Panc1 (cell line): ENCODE results near the gene RGS6. TPM values are rescaled to one million over a fixed set of nuclear protein-coding genes. Genes with fewer than 3 reads are reported as not detected.

Source experiments
- ATAC-seq: fragments of 200-7000 bp; cut with Tn5 transposase; 2 replicates; pipeline ENCODE4 v1.9.1; 2020; ENCODE audit warnings: mild to moderate bottlenecking, moderate library complexity
- BruUV-seq: library from RNA; stranded (reverse); fragments of 400-500 nt; replicated peaks from 2 replicates; lab custom pipeline; 2021; lab: Mats Ljungman, UMichigan
- CTCF ChIA-PET: fragments of 300-600 bp; sonication (Branson Sonifier 250); formaldehyde crosslinking; loops from one replicate; lab custom pipeline; 2022; ENCODE audit warnings: antibody characterized with exemption; lab: Charles Lee
- POLR2A ChIA-PET: fragments of 300-600 bp; sonication (Branson Sonifier 250); formaldehyde crosslinking; loops from one replicate; lab custom pipeline; 2022; ENCODE audit warnings: antibody characterized with exemption; lab: Charles Lee
- DNase-seq: peaks from one replicate; pipeline ENCODE4 v3.0.0-alpha.2; 2010; ENCODE audit warnings: low read depth, low spot score
- H3K27ac ChIP-seq: 2 replicates; pipeline ENCODE4 v1.5.1; 2011; ENCODE audit warnings: mild to moderate bottlenecking, low read length, inconsistent platforms
- H3K27me3 ChIP-seq: fragments of 200-500 bp; sonication (Bioruptor generic); 2 replicates; pipeline ENCODE4 v1.6.0; 2014; ENCODE audit warnings: low read length, inconsistent platforms; ENCODE audit not compliant: control insufficient read depth, insufficient read depth
- H3K36me3 ChIP-seq: fragments of 200-500 bp; sonication (Bioruptor generic); 2 replicates; pipeline ENCODE4 v1.5.1; 2014; ENCODE audit warnings: inconsistent platforms, mild to moderate bottlenecking, low read length, moderate library complexity; ENCODE audit not compliant: control insufficient read depth, insufficient read depth
- H3K4me1 ChIP-seq: 2 replicates; pipeline ENCODE4 v1.5.1; 2011; ENCODE audit warnings: inconsistent platforms, mild to moderate bottlenecking, low read length, moderate library complexity; ENCODE audit not compliant: control insufficient read depth, insufficient read depth
- H3K4me3 ChIP-seq, 2 experiments: 2 replicates each; pipeline ENCODE4 v1.5.1; 2011 to 2012; ENCODE audit warnings: low read depth in 2 of 2, low read length in 2 of 2, mild to moderate bottlenecking in 2 of 2, inconsistent platforms in 1 of 2, moderate library complexity in 1 of 2
- H3K9me3 ChIP-seq: fragments of 200-500 bp; sonication (Bioruptor generic); 2 replicates; pipeline ENCODE4 v1.5.1; 2014; ENCODE audit warnings: low read depth, mild to moderate bottlenecking, inconsistent platforms, low read length, moderate library complexity; ENCODE audit not compliant: control insufficient read depth, insufficient read depth
- CTCF ChIP-seq: fragments of 450-650 bp; IDR thresholded peaks from 2 replicates; pipeline ENCODE4 v1.5.1; 2017; ENCODE audit warnings: mild to moderate bottlenecking
- POLR2AphosphoS5 ChIP-seq: IDR thresholded peaks from 2 replicates; pipeline ENCODE4 v1.6.1; 2012; ENCODE audit warnings: mild to moderate bottlenecking, low read depth, low read length, moderate library complexity
- REST ChIP-seq, 2 experiments: IDR thresholded peaks; 2 replicates each; pipeline ENCODE4 v1.6.1; 2011 to 2012; ENCODE audit warnings: low read depth in 2 of 2, control low read depth in 1 of 2, low read length in 1 of 2, mild to moderate bottlenecking in 1 of 2, moderate library complexity in 1 of 2; ENCODE audit not compliant: insufficient read depth in 1 of 2
- SIN3A ChIP-seq: IDR thresholded peaks from 2 replicates; pipeline ENCODE4 v1.6.1; 2012; ENCODE audit warnings: low read depth, mild to moderate bottlenecking, low read length, moderate library complexity, borderline replicate concordance; ENCODE audit not compliant: insufficient read depth
- TCF7L2 ChIP-seq: IDR thresholded peaks from 2 replicates; pipeline ENCODE4 v1.6.1; 2011; ENCODE audit warnings: mild to moderate bottlenecking, low read depth, low read length, inconsistent platforms
- in situ Hi-C: cut with HindIII; loops from 2 replicates; pipeline ENCODE4 v1.10.0; 2016; ENCODE audit warnings: low sequenced_read_pairs, low pct_unique_long_range_greater_than_20kb
- intact Hi-C: fragments of 100-400 bp; cut with micrococcal nuclease; formaldehyde crosslinking; loops from one replicate; pipeline ENCODE4 v1.10.0; 2022; ENCODE audit not compliant: unreplicated experiment
- total RNA-seq: library from RNA; stranded (reverse); gene quantifications from one replicate; pipeline ENCODE4 v1.2.1, GENCODE V29; 2021; ENCODE audit not compliant: unreplicated experiment

Gene RGS6
- total RNA-seq, 1 experiment from 2014 or later: not detected

- no peak for ATAC-seq
- CTCF ChIA-PET: no interaction called here
Observed at GRCh38 chr14:72443256-72443655, 511.0 kb downstream of the RGS6 start.

GRCh38 chr14:72443991-72444441 is 511.8 kb downstream of the RGS6 start:
- Histone ChIP-seq H3K4me1 (no peaks in the 10 kb centered on the region), H3K36me3 (no peaks in the 10 kb centered on the region), H3K27ac (no peak overlapping the region), H3K27me3 (no peaks in the 10 kb centered on the region; the same call in 1 of the 2 replicates), H3K9me3 (no peaks in the 10 kb centered on the region), H3K4me3 (no peak overlapping the region)
- TF ChIP-seq SIN3A: no peak
- no peak for TF ChIP-seq TCF7L2
- no peak for TF ChIP-seq REST (IDR thresholded peaks at IDR 0.05; ENCODE audit: insufficient read depth in 1 of 2, low read depth in 2 of 2, low read length in 1 of 2)
- no peak for TF ChIP-seq CTCF
- TF ChIP-seq POLR2AphosphoS5: no peak
- ATAC-seq (no peak), DNase-seq (no peak)
- intact Hi-C loops: no loop called here
- BruUV-seq: no TSS peak
- ChIA-PET CTCF (no interaction called here), POLR2A (no interaction called here)
- in situ Hi-C loops: no loop called here

More at GRCh38 chr14:72443256-72443655, 511.0 kb downstream of the RGS6 start:
- no peaks in the 10 kb centered on the region for H3K4me1 ChIP-seq
- POLR2A ChIA-PET: no interaction called here
- H3K4me3 ChIP-seq: no peak overlapping the region
- H3K36me3 ChIP-seq: no peaks in the 10 kb centered on the region
- no peaks in the 10 kb centered on the region; the same call in 1 of the 2 replicates for H3K27me3 ChIP-seq
- in situ Hi-C loops: no loop called here
- no peaks in the 10 kb centered on the region for H3K9me3 ChIP-seq
- no peak overlapping the region for H3K27ac ChIP-seq
- no peak for TF ChIP-seq SIN3A
- no peak for TF ChIP-seq CTCF
- BruUV-seq: no TSS peak
- DNase-seq: no peak
- intact Hi-C loops: no loop called here
